GM10266 (cell line): Measurements from ENCODE around the gene TEAD1.

Experiments used
- DNase-seq: peaks from one replicate; pipeline ENCODE4 v3.0.0; 2012; ENCODE audit errors: extremely low spot score
- CTCF ChIP-seq: IDR thresholded peaks from 2 replicates; pipeline ENCODE4 v1.5.1; 2012; ENCODE audit warnings: mild to moderate bottlenecking, low read depth; ENCODE audit not compliant: control insufficient read depth, insufficient read depth; ENCODE audit errors: missing control alignments

Gene TEAD1

GRCh38 chr11:12634329-12634728 is 39.9 kb upstream of the TEAD1 start:
- DNase-seq: no peak

GRCh38 chr11:12636871-12637410 is 37.3 kb upstream of the TEAD1 start:
- TF ChIP-seq CTCF: no peak
- no peak for DNase-seq

More at GRCh38 chr11:12634329-12634728, 39.9 kb upstream of the TEAD1 start:
- TF ChIP-seq CTCF: no peak

- DNase-seq: no peak
- no peak for TF ChIP-seq CTCF
These were observed 34.8 kb upstream of the TEAD1 start for GRCh38 chr11:12639388-12639787.

- TF ChIP-seq CTCF: no peak
- no peak for DNase-seq
These were observed 33.9 kb upstream of the TEAD1 start for GRCh38 chr11:12640355-12640754.

- DNase-seq: peak; percentile 53
- no peak for TF ChIP-seq CTCF
These were observed 33.0 kb upstream of the TEAD1 start for GRCh38 chr11:12640926-12641849.

GRCh38 chr11:12642040-12642439 is 32.2 kb upstream of the TEAD1 start:
- DNase-seq: no peak
- TF ChIP-seq CTCF: no peak

GRCh38 chr11:12642806-12643428 is 31.3 kb upstream of the TEAD1 start:
- DNase-seq: no peak
- TF ChIP-seq CTCF: no peak
